Liver (tissue), 3 donors: ENCODE measurements around the gene ZPBP2.

Source experiments
- CTCF ChIP-seq: fragments of 150-350 bp; IDR thresholded peaks from 2 replicates; pipeline ENCODE4 v1.5.1; 2017; ENCODE audit warnings: improper control_type of control experiment, low read depth, low read length; ENCODE audit not compliant: missing input control
- JUND ChIP-seq, 2 donors: IDR thresholded peaks; 2 replicates each; pipeline ENCODE4 v1.6.1; 2016; ENCODE audit warnings: antibody characterized with exemption in 2 of 2
- RAD21 ChIP-seq, 2 donors: IDR thresholded peaks; 2 replicates each; pipeline ENCODE4 v1.6.1; 2016; ENCODE audit warnings: antibody characterized with exemption in 2 of 2, mild to moderate bottlenecking in 2 of 2
- REST ChIP-seq: IDR thresholded peaks from 2 replicates; pipeline ENCODE4 v1.6.1; 2016; ENCODE audit warnings: antibody characterized with exemption, mild to moderate bottlenecking
- RXRA ChIP-seq, 2 donors: IDR thresholded peaks; 2 replicates each; pipeline ENCODE4 v1.6.1; 2017 to 2018; ENCODE audit warnings: antibody characterized with exemption in 2 of 2, mild to moderate bottlenecking in 1 of 2
- SP1 ChIP-seq: IDR thresholded peaks from 2 replicates; pipeline ENCODE4 v1.6.1; 2018; ENCODE audit warnings: antibody characterized with exemption, mild to moderate bottlenecking
- YY1 ChIP-seq: IDR thresholded peaks from 2 replicates; pipeline ENCODE4 v1.6.1; 2016; ENCODE audit warnings: antibody characterized with exemption, mild to moderate bottlenecking
- ZBTB33 ChIP-seq: IDR thresholded peaks from 2 replicates; pipeline ENCODE4 v1.6.1; 2016; ENCODE audit warnings: antibody characterized with exemption
- donor health status: healthy.
- donor health status: healthy.

GRCh38 chr17:39846205-39846604 is 21.8 kb upstream of the ZPBP2 start:
- no peak for TF ChIP-seq CTCF
- no peak for TF ChIP-seq RXRA (IDR thresholded peaks at IDR 0.05)
- TF ChIP-seq JUND (IDR thresholded peaks at IDR 0.05) = no peak
- no peak for TF ChIP-seq YY1
- no peak for TF ChIP-seq RAD21 (IDR thresholded peaks at IDR 0.05)
- TF ChIP-seq ZBTB33 = no peak
- no peak for TF ChIP-seq SP1
- no peak for TF ChIP-seq REST
